ENCODE results near the gene PPP1R3D.
A peak's percentile ranks its signal among the peaks of the same experiment; 100 is the strongest.

Gene PPP1R3D

GRCh38 chr20:59947376-59947775 lies 7.3 kb upstream of the PPP1R3D start:
- no peak for DNase-seq

DNA sequence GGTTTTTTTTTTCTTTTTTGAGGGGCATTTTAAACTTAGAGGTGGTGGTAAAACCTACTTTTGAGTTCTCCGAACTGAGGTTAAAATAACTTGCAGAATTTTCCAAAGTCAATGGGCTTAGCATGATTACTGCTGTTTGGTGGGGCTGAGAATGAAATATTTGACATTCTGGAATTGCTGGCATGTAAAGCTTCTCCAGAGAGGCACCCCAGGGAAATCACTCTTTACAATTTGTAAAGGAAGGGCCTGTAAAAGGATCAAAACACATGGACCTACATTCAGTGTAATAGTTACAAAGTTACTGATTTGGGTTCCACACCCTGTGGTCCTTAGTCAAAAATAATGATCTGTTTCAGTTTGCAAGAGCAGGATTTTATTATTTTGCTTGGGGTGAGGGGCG lies 5.6 kb upstream of the PPP1R3D start:
- no peak for DNase-seq

DNA sequence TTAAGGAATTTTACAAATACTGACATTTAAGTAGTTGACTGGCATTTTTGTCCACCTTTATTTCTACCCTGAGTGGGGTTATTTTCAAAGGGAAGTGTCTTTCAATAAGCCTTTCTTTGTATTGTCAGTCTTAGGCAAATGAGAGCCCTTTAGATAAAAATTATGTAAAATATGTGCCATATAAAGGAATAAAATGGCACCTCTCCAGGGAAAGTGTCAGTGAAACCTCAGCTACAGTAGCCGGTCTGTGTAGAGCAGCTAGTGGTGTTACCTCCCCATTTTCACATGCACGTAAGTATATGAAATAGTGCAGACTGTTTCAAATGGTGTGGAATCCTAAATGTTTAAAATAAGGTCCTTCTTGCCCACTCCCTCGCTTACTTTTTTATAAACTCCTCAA lies 5.1 kb upstream of the PPP1R3D start:
- no peak for DNase-seq

GRCh38 chr20:59944726-59945125 lies 4.6 kb upstream of the PPP1R3D start:
- no peak for DNase-seq

- no peak for DNase-seq
Measured at GRCh38 chr20:59942245-59942644, 2.1 kb upstream of the PPP1R3D start.

GRCh38 chr20:59940956-59941294 lies 820 bp upstream of the PPP1R3D start:
- DNase-seq, result no peak

- no peak for DNase-seq
Measured at GRCh38 chr20:59939879-59940128, 301 bp downstream of the PPP1R3D start.

DNA sequence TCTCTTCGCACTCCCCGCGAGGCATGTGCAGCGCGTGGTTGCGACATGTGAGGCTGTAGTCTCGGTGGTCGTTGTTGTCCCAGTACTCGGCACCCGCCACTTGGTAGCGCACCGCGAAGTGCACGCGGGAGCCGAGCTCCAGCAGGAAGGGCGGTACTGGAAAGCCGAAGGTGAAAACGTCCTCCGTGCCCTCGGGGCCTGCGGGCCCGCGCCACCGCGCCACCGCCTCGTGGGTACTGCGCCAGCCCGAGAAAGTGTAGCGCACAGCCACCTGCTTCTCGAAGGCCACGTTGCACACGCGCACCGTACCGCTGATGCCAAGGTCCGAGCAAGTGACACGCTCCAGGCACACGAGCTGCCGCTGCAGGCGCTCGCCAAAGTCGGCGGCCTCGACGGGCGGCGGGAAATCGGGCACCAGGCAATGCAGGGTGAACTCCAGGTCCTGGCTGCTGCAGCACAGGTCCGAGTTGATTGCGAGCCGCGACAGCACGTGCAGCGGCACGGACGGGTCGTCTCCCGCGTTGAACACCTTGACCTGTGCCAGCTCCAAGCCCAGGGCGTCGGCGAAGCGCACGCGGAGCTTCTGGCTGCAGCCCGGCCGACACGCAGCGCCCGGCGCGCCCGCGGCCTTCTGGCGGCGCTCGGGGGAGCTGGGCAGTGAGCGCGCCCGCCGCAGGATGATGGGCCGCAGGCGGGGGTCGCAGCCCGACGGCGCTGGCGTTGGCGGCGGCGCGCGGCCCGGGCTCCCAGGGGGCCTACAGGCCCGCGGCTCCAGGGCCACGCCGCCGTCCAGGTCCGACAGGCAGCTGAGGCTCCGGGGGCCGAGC lies 840 bp downstream of the PPP1R3D start:
- no peak for DNase-seq

- DNase-seq, result no peak
Measured at GRCh38 chr20:59938696-59939051, 1.4 kb downstream of the PPP1R3D start.

GRCh38 chr20:59938221-59938620 lies 1.9 kb downstream of the PPP1R3D start:
- DNase-seq, result no peak

GRCh38 chr20:59937150-59937549 lies 3.0 kb downstream of the PPP1R3D start:
- no peak for DNase-seq

DNA sequence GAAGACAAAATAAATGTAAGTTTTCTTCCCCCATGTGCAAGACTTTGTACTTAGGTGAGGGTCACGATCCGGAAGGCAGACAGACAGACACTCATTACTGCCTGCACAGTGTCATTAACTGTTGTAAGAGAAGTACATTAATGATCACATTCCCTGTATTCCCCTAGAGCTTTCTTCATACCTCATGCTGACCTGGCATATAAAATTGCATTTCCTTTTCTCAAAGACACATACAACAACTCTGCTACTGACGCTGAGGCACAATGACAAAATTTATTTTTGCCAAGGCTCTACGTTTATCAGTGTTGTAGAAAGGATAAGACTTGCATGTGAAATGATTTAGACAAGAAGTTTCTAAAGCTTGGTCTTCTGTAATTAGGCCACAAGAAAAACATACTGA lies 3.7 kb downstream of the PPP1R3D start:
- no peak for DNase-seq

DNA sequence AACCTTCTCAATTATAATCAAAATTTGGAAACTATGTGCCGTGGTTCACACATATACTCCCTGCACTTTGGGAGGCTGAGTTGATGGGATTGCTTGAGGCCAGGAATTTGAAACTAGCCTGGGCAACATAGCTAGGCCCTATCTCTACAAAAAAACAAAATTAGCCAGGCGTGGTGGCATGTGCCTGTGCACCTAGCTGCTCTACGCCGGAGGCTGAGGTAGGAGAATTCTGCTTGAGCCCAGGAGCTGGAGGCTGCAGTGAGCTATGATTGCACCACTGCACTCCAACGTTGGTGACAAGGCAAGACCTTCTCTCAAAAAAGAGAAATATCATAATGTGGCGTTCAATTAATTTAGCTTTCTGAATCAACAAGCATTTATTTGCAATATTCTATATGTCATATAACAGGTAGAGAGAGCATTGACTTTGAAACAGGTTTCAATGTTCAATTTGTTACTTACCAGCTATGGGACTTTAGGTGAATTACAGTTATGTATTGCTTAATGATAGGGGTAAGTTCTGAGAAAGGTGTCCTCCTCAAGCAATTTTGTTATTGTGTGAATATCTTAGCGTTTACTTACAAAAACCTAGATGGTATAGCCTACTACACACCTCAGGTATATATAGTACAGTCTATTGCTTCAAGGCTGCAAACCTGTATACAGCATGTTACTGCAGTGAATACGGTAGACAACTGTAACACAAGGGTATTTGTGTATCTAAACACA lies 4.5 kb downstream of the PPP1R3D start:
- DNase-seq, result no peak

- peak; percentile 82 for DNase-seq
Measured at GRCh38 chr20:59933849-59934585, 6.1 kb downstream of the PPP1R3D start.

GRCh38 chr20:59933296-59933848 lies 6.7 kb downstream of the PPP1R3D start, which contains the start of gene SYCP2:
TSS of gene SYCP2 (minus strand) at chr20:59933637. CDS start at chr20:59922413, 11,224 bp downstream.
- DNase-seq, result peak; percentile 67

GRCh38 chr20:59932616-59933295 lies 7.3 kb downstream of the PPP1R3D start:
- DNase-seq, result no peak

GRCh38 chr20:59931511-59932312 lies 8.4 kb downstream of the PPP1R3D start:
- DNase-seq, result no peak

DNA sequence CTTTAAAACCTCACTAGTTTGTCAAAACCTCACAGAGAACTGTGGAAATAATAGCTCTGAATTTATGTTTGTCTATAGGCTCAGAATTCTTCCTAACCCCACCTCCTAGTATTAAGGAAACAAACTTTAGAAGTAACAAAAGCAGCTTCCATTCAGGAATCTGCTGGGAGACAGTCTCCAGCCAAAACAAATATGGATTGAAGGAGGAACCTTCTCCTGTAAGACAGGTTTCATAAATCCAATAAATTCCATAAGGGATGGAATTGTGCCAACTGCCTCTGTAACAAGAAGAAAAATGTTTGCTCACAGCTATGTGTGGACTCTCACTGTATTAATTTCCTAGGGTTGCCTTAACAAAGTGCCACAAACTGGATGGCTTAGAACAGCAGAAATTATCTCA lies 14.2 kb downstream of the PPP1R3D start:
- DNase-seq, result no peak

GRCh38 chr20:59925359-59925758 lies 14.7 kb downstream of the PPP1R3D start:
- DNase-seq, result no peak

- no peak for DNase-seq
Measured at GRCh38 chr20:59923514-59923913, 16.6 kb downstream of the PPP1R3D start.

- DNase-seq, result no peak
Measured at GRCh38 chr20:59920944-59921343, 19.2 kb downstream of the PPP1R3D start.

DNA sequence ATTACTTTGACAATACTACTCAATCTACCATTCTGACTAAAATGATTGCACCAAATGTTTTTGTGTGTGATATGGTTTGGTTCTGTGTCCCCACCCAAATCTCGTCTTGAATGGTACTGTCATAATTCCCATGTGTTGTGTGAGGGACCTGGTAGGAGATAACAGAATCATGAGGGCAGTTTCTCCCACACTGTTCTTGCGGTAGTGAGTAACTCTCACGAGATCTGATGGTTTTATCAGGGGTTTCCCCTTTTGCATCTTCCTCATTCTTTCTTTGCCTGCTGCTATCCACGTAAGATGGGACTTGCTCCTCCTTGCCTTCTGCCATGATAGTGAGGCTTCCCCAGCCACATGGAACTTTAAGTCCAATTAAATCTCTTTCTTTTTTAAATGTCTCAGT lies 27.5 kb downstream of the PPP1R3D start:
- DNase-seq, result no peak

Measured in stimulated activated CD4-positive, alpha-beta T cell treated with anti-CD3 and anti-CD28 coated beads, Interleukin-4, amount 100 ng/mL, for 1 hour (primary cell).